Gastroesophageal sphincter (tissue), 4 donors: ENCODE results near the gene KCNH2. TPM values are rescaled to one million over a fixed set of nuclear protein-coding genes. Genes with fewer than 3 reads are reported as not detected.

Experiments used
- ATAC-seq: fragments of 150-250 bp; one replicate; pipeline ENCODE4 v1.9.1; 2016; ENCODE audit warnings: mild to moderate bottlenecking, moderate library complexity
- H3K27ac ChIP-seq, 4 donors: fragments of 200-600 bp; sonication (generic) in 3 of 4; 1 replicate in 3 of 4; 2 replicates in 1 of 4; pipeline ENCODE4 v1.5.1; 2016 to 2019
- H3K27me3 ChIP-seq: fragments of 200-600 bp; sonication (generic); one replicate; pipeline ENCODE4 v1.5.1; 2019
- H3K36me3 ChIP-seq, 2 donors: fragments of 200-600 bp; sonication (generic); one replicate each; pipeline ENCODE4 v1.5.1; 2019; ENCODE audit warnings: control low read depth in 1 of 2
- H3K4me1 ChIP-seq, 3 donors: fragments of 200-600 bp; sonication (generic); 1 replicate in 2 of 3; 2 replicates in 1 of 3; pipeline ENCODE4 v1.5.1; 2016 to 2019; ENCODE audit warnings: control low read depth in 2 of 3
- H3K4me3 ChIP-seq, 2 donors: fragments of 200-600 bp; sonication (generic); one replicate each; pipeline ENCODE4 v1.5.1; 2019; ENCODE audit warnings: mild to moderate bottlenecking in 1 of 2, moderate library complexity in 1 of 2
- H3K9me3 ChIP-seq, 3 donors: fragments of 200-600 bp; sonication (generic); one replicate each; pipeline ENCODE4 v1.5.1; 2017 to 2019; ENCODE audit warnings: control low read depth in 2 of 3
- CTCF ChIP-seq, 4 experiments: fragments of 200-600 bp in 2 of 4; fragments of 450-650 bp in 2 of 4; sonication (generic) in 1 of 4; IDR thresholded peaks; one replicate each; pipeline ENCODE4 v1.5.1; 2017 to 2019; ENCODE audit warnings: antibody characterized with exemption in 4 of 4, mild to moderate bottlenecking in 2 of 4, moderate library complexity in 2 of 4
- EP300 ChIP-seq: sonication (generic); formaldehyde crosslinking; IDR thresholded peaks from one replicate; pipeline ENCODE4 v1.6.1; 2017; ENCODE audit warnings: antibody characterized with exemption, mild to moderate bottlenecking
- POLR2A ChIP-seq, 2 donors: fragments of 450-650 bp; IDR thresholded peaks; one replicate each; pipeline ENCODE4 v1.6.1; 2017; ENCODE audit warnings: antibody characterized with exemption in 2 of 2, mild to moderate bottlenecking in 2 of 2, moderate library complexity in 1 of 2
- POLR2AphosphoS5 ChIP-seq: sonication (generic); formaldehyde crosslinking; IDR thresholded peaks from one replicate; pipeline ENCODE4 v1.6.1; 2017; ENCODE audit warnings: antibody characterized with exemption
- WGBS, 2 donors: methylation state at CpG; one replicate each; pipeline ENCODE4 v1.1.5; 2018; ENCODE audit warnings: low coverage in 1 of 2; 5-methylcytosine and 5-hydroxymethylcytosine counted together
- total RNA-seq, 4 donors: library from RNA; depleted of rRNA; stranded (reverse); fragments of >200 nt; gene quantifications; one replicate each; pipeline ENCODE4 v1.1.0, GENCODE V29; 2016

Gene KCNH2
- total RNA-seq, 4 donors from 2014 or later: 26.6 to 63.8 (median 36.3) TPM

- Histone ChIP-seq H3K27me3 (peaks cover 8% of the 10 kb centered on the region), H3K4me3 (no peak overlapping the region), H3K27ac (peak overlapping the region in 3 of 4 donors; percentile 14 to 85 (median 30)), H3K4me1 (peaks cover 0 to 99% (median 53%) of the 10 kb centered on the region in 3 donors), H3K36me3 (no peaks in the 10 kb centered on the region), H3K9me3 (no peaks in the 10 kb centered on the region)
- no peak for TF ChIP-seq EP300
- no peak for TF ChIP-seq POLR2AphosphoS5
- no peak for TF ChIP-seq CTCF (IDR thresholded peaks at IDR 0.05)
- no peak for TF ChIP-seq POLR2A (IDR thresholded peaks at IDR 0.05)
- ATAC-seq: no peak
- 17% methylated on average over 2 of the region's 7 CpGs; no CpG with 5 or more reads in 1 of the 2 donors for WGBS, 2 donors
Measured at GRCh38 chr7:150969475-150969874, 8.6 kb downstream of the KCNH2 start.

GRCh38 chr7:150968734-150969372, 9.3 kb downstream of the KCNH2 start:
- ATAC-seq: no peak
- H3K27me3 ChIP-seq: peaks cover 2% of the 10 kb centered on the region
- 43 to 56% methylated on average over 5 of the region's 16 CpGs for WGBS, 2 donors
- no peak overlapping the region for H3K4me3 ChIP-seq
- H3K4me1 ChIP-seq: peaks cover 0 to 99% (median 56%) of the 10 kb centered on the region in 3 donors
- H3K36me3 ChIP-seq: no peaks in the 10 kb centered on the region
- no peaks in the 10 kb centered on the region for H3K9me3 ChIP-seq
- TF ChIP-seq POLR2AphosphoS5 (no peak), EP300 (no peak), POLR2A (IDR thresholded peaks at IDR 0.05) (no peak), CTCF (IDR thresholded peaks at IDR 0.05) (no peak)
- peak overlapping the region in 2 of 4 donors; percentile 37 to 85 for H3K27ac ChIP-seq

GRCh38 chr7:150968056-150968733, 9.9 kb downstream of the KCNH2 start:
- no peak for ATAC-seq
- Histone ChIP-seq H3K27me3 (no peaks in the 10 kb centered on the region), H3K36me3 (no peaks in the 10 kb centered on the region), H3K4me3 (no peak overlapping the region), H3K9me3 (no peaks in the 10 kb centered on the region), H3K27ac (peak overlapping the region in 3 of 4 donors; percentile 11 to 85 (median 37)), H3K4me1 (peaks cover 0 to 99% (median 61%) of the 10 kb centered on the region in 3 donors)
- 72 to 74% methylated on average over 9 to 15 of the region's 15 CpGs for WGBS, 2 donors
- TF ChIP-seq POLR2A (IDR thresholded peaks at IDR 0.05): no peak
- no peak for TF ChIP-seq POLR2AphosphoS5
- no peak for TF ChIP-seq CTCF (IDR thresholded peaks at IDR 0.05)
- no peak for TF ChIP-seq EP300

GRCh38 chr7:150967349-150967748, 10.8 kb downstream of the KCNH2 start:
- Histone ChIP-seq H3K27ac (peak overlapping the region in 2 of 4 donors; percentile 11 to 38), H3K4me1 (peaks cover 0 to 99% (median 63%) of the 10 kb centered on the region in 3 donors)
- WGBS, 2 donors: 27 to 46% methylated on average over 6 of the region's 6 CpGs

More at GRCh38 chr7:150967349-150967748, 10.8 kb downstream of the KCNH2 start:
- no peaks in the 10 kb centered on the region for H3K9me3 ChIP-seq
- H3K27me3 ChIP-seq: no peaks in the 10 kb centered on the region
- ATAC-seq: no peak
- TF ChIP-seq EP300 (no peak), POLR2AphosphoS5 (peak; percentile 15), CTCF (IDR thresholded peaks at IDR 0.05) (no peak)
- no peak overlapping the region for H3K4me3 ChIP-seq
- no peaks in the 10 kb centered on the region for H3K36me3 ChIP-seq
